H9 (cell line): ENCODE measurements around the gene AJAP1. TPM values are rescaled to one million over a fixed set of nuclear protein-coding genes. Genes with fewer than 3 reads are reported as not detected.

Experiments
- DNase-seq: peaks from one replicate; pipeline ENCODE4 v3.0.0-alpha.2; 2017
- H2AFZ ChIP-seq: one replicate; pipeline ENCODE4 v1.6.1; 2013; ENCODE audit warnings: mild to moderate bottlenecking, low read length, control low read depth, moderate library complexity
- H2AK5ac ChIP-seq: 2 replicates; pipeline ENCODE4 v1.6.1; 2013; ENCODE audit warnings: low read length, control low read depth, mixed read lengths; ENCODE audit not compliant: insufficient read length
- H2BK120ac ChIP-seq: one replicate; pipeline ENCODE4 v1.6.1; 2013; ENCODE audit warnings: low read depth, mild to moderate bottlenecking, low read length, control low read depth, inconsistent platforms; ENCODE audit not compliant: poor library complexity, severe bottlenecking
- H2BK12ac ChIP-seq: 2 replicates; pipeline ENCODE4 v1.6.1; 2013; ENCODE audit warnings: low read length, control low read depth, mixed read lengths, low read depth; ENCODE audit not compliant: insufficient read length
- H2BK15ac ChIP-seq: 2 replicates; pipeline ENCODE4 v1.6.1; 2013; ENCODE audit warnings: low read depth, low read length, control low read depth
- H2BK20ac ChIP-seq: one replicate; pipeline ENCODE4 v1.6.1; 2013; ENCODE audit warnings: low read depth, mild to moderate bottlenecking, low read length, control low read depth, inconsistent platforms; ENCODE audit not compliant: poor library complexity, severe bottlenecking
- H2BK5ac ChIP-seq: 2 replicates; pipeline ENCODE4 v1.6.1; 2013; ENCODE audit warnings: low read length, control low read depth, mixed read lengths; ENCODE audit not compliant: insufficient read length
- H3K14ac ChIP-seq: 2 replicates; pipeline ENCODE4 v1.6.1; 2013; ENCODE audit warnings: low read length, control low read depth; ENCODE audit not compliant: insufficient read depth
- H3K18ac ChIP-seq: 2 replicates; pipeline ENCODE4 v1.6.1; 2013; ENCODE audit warnings: low read depth, mild to moderate bottlenecking, mixed read lengths, low read length, control low read depth; ENCODE audit not compliant: insufficient read length
- H3K23ac ChIP-seq: 2 replicates; pipeline ENCODE4 v1.6.1; 2013; ENCODE audit warnings: low read length, control low read depth, mixed read lengths, low read depth; ENCODE audit not compliant: insufficient read length
- H3K23me2 ChIP-seq: 2 replicates; pipeline ENCODE4 v1.6.1; 2013; ENCODE audit warnings: low read depth, mild to moderate bottlenecking, mixed read lengths, low read length, control low read depth; ENCODE audit not compliant: insufficient read length, poor library complexity, severe bottlenecking
- H3K27ac ChIP-seq: 2 replicates; pipeline ENCODE4 v1.5.1; 2013; ENCODE audit warnings: low read length, control low read depth, mixed read lengths, low read depth; ENCODE audit not compliant: insufficient read length
- H3K27me3 ChIP-seq: 2 replicates; pipeline ENCODE4 v1.6.1; 2013; ENCODE audit warnings: low read length, control low read depth, inconsistent platforms; ENCODE audit not compliant: insufficient read depth
- H3K4ac ChIP-seq: 2 replicates; pipeline ENCODE4 v1.6.1; 2013; ENCODE audit warnings: low read depth, mild to moderate bottlenecking, control low read depth, inconsistent platforms, low read length, moderate library complexity
- H3K4me1 ChIP-seq: 2 replicates; pipeline ENCODE4 v1.6.1; 2013; ENCODE audit warnings: low read length, control low read depth, inconsistent platforms; ENCODE audit not compliant: insufficient read depth
- H3K4me2 ChIP-seq: 2 replicates; pipeline ENCODE4 v1.6.1; 2013; ENCODE audit warnings: low read length, control low read depth, mixed read lengths; ENCODE audit not compliant: insufficient read length, insufficient read depth
- H3K56ac ChIP-seq: 2 replicates; pipeline ENCODE4 v1.6.1; 2013; ENCODE audit warnings: low read depth, mild to moderate bottlenecking, mixed read lengths, low read length, control low read depth; ENCODE audit not compliant: insufficient read length
- H3K79me1 ChIP-seq: 2 replicates; pipeline ENCODE4 v1.6.1; 2013; ENCODE audit warnings: low read depth, mild to moderate bottlenecking, moderate library complexity, low read length, control low read depth, inconsistent platforms; ENCODE audit not compliant: insufficient read depth, poor library complexity, severe bottlenecking
- H3K79me2 ChIP-seq: 2 replicates; pipeline ENCODE4 v1.6.1; 2013; ENCODE audit warnings: low read length, control low read depth, inconsistent platforms; ENCODE audit not compliant: insufficient read depth
- H3K9ac ChIP-seq: 2 replicates; pipeline ENCODE4 v1.6.1; 2013; ENCODE audit warnings: low read length, control low read depth, mixed read lengths; ENCODE audit not compliant: insufficient read length; ENCODE audit errors: extremely low read depth
- H3K9me3 ChIP-seq: one replicate; pipeline ENCODE4 v1.6.1; 2013; ENCODE audit warnings: low read depth, low read length, inconsistent platforms; ENCODE audit not compliant: control insufficient read depth
- H3T11ph ChIP-seq: one replicate; pipeline ENCODE4 v1.6.1; 2013; ENCODE audit warnings: mild to moderate bottlenecking, low read length, control low read depth, inconsistent platforms
- H4K20me1 ChIP-seq: one replicate; pipeline ENCODE4 v1.6.1; 2013; ENCODE audit not compliant: control insufficient read depth, insufficient read length, insufficient read depth
- H4K5ac ChIP-seq: 2 replicates; pipeline ENCODE4 v1.6.1; 2013; ENCODE audit warnings: low read depth, mild to moderate bottlenecking, mixed read lengths, low read length, control low read depth; ENCODE audit not compliant: insufficient read length
- H4K8ac ChIP-seq: replicated peaks from 2 replicates; pipeline ENCODE4 v1.6.1; 2013; ENCODE audit warnings: low read length, control low read depth, mixed read lengths, low read depth; ENCODE audit not compliant: insufficient read length
- H4K91ac ChIP-seq: 2 replicates; pipeline ENCODE4 v1.6.1; 2013; ENCODE audit warnings: low read depth, mild to moderate bottlenecking, moderate library complexity, mixed read lengths, low read length, control low read depth; ENCODE audit not compliant: insufficient read length
- H3K27ac Mint-ChIP-seq, 3 experiments: 2 replicates in 2 of 3; 3 replicates in 1 of 3; pipeline ENCODE4 v1.8.0; 2020 to 2021; ENCODE audit warnings: mixed read lengths in 3 of 3, mild to moderate bottlenecking in 1 of 3, moderate library complexity in 1 of 3
- H3K27me3 Mint-ChIP-seq: 2 replicates; pipeline ENCODE4 v1.8.0; 2021; ENCODE audit warnings: low read depth, mild to moderate bottlenecking, moderate library complexity, mixed read lengths
- H3K36me3 Mint-ChIP-seq, 3 experiments: 2 replicates in 2 of 3; 3 replicates in 1 of 3; pipeline ENCODE4 v1.8.0; 2020 to 2021; ENCODE audit warnings: low read depth in 3 of 3, mixed read lengths in 3 of 3; ENCODE audit not compliant: insufficient read depth in 1 of 3
- H3K4me1 Mint-ChIP-seq, 2 experiments: 2 replicates each; pipeline ENCODE4 v1.8.0; 2020; ENCODE audit warnings: mixed read lengths in 2 of 2
- H3K4me3 Mint-ChIP-seq, 2 experiments: 2 replicates in 1 of 2; 3 replicates in 1 of 2; pipeline ENCODE4 v1.8.0; 2020 to 2021; ENCODE audit warnings: mild to moderate bottlenecking in 2 of 2, mixed read lengths in 2 of 2, moderate library complexity in 1 of 2
- H3K9me3 Mint-ChIP-seq, 2 experiments: 2 replicates in 1 of 2; 3 replicates in 1 of 2; pipeline ENCODE4 v1.8.0; 2020; ENCODE audit warnings: mild to moderate bottlenecking in 2 of 2, mixed read lengths in 2 of 2, moderate library complexity in 1 of 2
- CTCF ChIP-seq: fragments of 200-600 bp; sonication (generic); conservative IDR thresholded peaks from 3 replicates; pipeline ENCODE4 v1.8.0; 2021; ENCODE audit warnings: antibody characterized with exemption, mild to moderate bottlenecking
- WGBS: extraction: QIAGEN DNeasy Blood & Tissue Kit; methylation state at CpG from one replicate; pipeline ENCODE4 v1.1.7; 2013; ENCODE audit warnings: missing lambda C conversion rate, low lambda C conversion rate, mixed read lengths; ENCODE audit not compliant: insufficient read length; ENCODE audit errors: extremely low coverage; 5-methylcytosine and 5-hydroxymethylcytosine counted together
- total RNA-seq: library from RNA; stranded (reverse); gene quantifications from 2 replicates; pipeline ENCODE4 v1.2.1, GENCODE V29; 2021

Gene AJAP1
- total RNA-seq, 1 experiment from 2014 or later = 8.6 TPM

- Histone ChIP-seq H3K23ac (no peak overlapping the region), H2BK15ac (no peak overlapping the region), H3K79me1 (no peaks in the 10 kb centered on the region), H3K23me2 (no peaks in the 10 kb centered on the region), H4K91ac (no peak overlapping the region), H3K27ac (no peak overlapping the region), H3K56ac (no peak overlapping the region), H3K18ac (no peak overlapping the region), H2AFZ (no peak overlapping the region), H2BK5ac (no peak overlapping the region), H3K4me1 (no peaks in the 10 kb centered on the region), H3K9ac (no peak overlapping the region), H3K27me3 (no peaks in the 10 kb centered on the region), H4K8ac (no peak overlapping the region), H3K4ac (no peak overlapping the region), H2BK120ac (no peak overlapping the region), H2BK12ac (no peak overlapping the region), H3K4me2 (no peak overlapping the region), H2AK5ac (no peak overlapping the region), H4K5ac (no peak overlapping the region), H3K14ac (no peak overlapping the region), H2BK20ac (no peak overlapping the region), H4K20me1 (no peaks in the 10 kb centered on the region), H3T11ph (no peak overlapping the region), H3K9me3 (peaks cover 15% of the 10 kb centered on the region), H3K79me2 (no peaks in the 10 kb centered on the region)
- peaks cover 11 to 24% (median 24%) of the 10 kb centered on the region in 3 experiments for H3K36me3 Mint-ChIP-seq
- no peak for TF ChIP-seq CTCF
- H3K4me1 Mint-ChIP-seq = no peaks in the 10 kb centered on the region
- no peak overlapping the region for H3K27ac Mint-ChIP-seq
- H3K9me3 Mint-ChIP-seq = peaks cover 24 to 26% of the 10 kb centered on the region in 2 experiments
- no CpG with 5 or more reads among the region's 7 CpGs for WGBS
- DNase-seq = no peak
- no peak overlapping the region for H3K4me3 Mint-ChIP-seq
- H3K27me3 Mint-ChIP-seq = peaks cover 7% of the 10 kb centered on the region
These were observed 23.2 kb downstream of the AJAP1 start for GRCh38 chr1:4677608-4678007.
